Stimulated activated CD8-positive, alpha-beta memory T cell treated with anti-CD3 and anti-CD28 coated beads, Interleukin-12 subunit alpha, Interleukin-12 subunit beta, amount 100 ng/mL, for 1 hour (primary cell): Measurements from ENCODE around the gene RPL10.
A peak's percentile ranks its signal among the peaks of the same experiment; 100 is the strongest.

ENCODE experiments used
- DNase-seq: peaks from one replicate; pipeline ENCODE4 v3.0.0-alpha.2; 2020; ENCODE audit warnings: low read depth

Gene RPL10

GRCh38 chrX:154401045-154401799 is 3.0 kb downstream of the RPL10 start:
- no peak for DNase-seq

- no peak for DNase-seq
Measured at GRCh38 chrX:154401918-154402621, 3.9 kb downstream of the RPL10 start.

GRCh38 chrX:154402622-154403127 is 4.5 kb downstream of the RPL10 start:
- no peak for DNase-seq

GRCh38 chrX:154403192-154403591 is 5.0 kb downstream of the RPL10 start:
- no peak for DNase-seq

GRCh38 chrX:154403858-154404257 is 5.7 kb downstream of the RPL10 start:
- DNase-seq: no peak

GRCh38 chrX:154404625-154405192 is 6.5 kb downstream of the RPL10 start:
- DNase-seq: no peak

GRCh38 chrX:154408659-154409221 is 10.6 kb downstream of the RPL10 start:
- no peak for DNase-seq

GRCh38 chrX:154409222-154409871 is 11.2 kb downstream of the RPL10 start, which contains the start of gene DNASE1L1:
TSS of gene DNASE1L1 (minus strand) at chrX:154409254. CDS start at chrX:154405568, 3,686 bp downstream.
- no peak for DNase-seq

- peak; percentile 23 for DNase-seq
Measured at GRCh38 chrX:154411981-154412340, 13.8 kb downstream of the RPL10 start.

- no peak for DNase-seq
Measured at GRCh38 chrX:154412468-154412867, 14.3 kb downstream of the RPL10 start.

GRCh38 chrX:154413142-154413541 is 15.0 kb downstream of the RPL10 start:
- DNase-seq: no peak

- no peak for DNase-seq
Measured at GRCh38 chrX:154417157-154417556, 19.0 kb downstream of the RPL10 start.

- DNase-seq: no peak
Measured at GRCh38 chrX:154419189-154419588, 21.0 kb downstream of the RPL10 start.

- no peak for DNase-seq
Measured at GRCh38 chrX:154419688-154420401, 21.7 kb downstream of the RPL10 start.

GRCh38 chrX:154420402-154420756 is 22.2 kb downstream of the RPL10 start:
- no peak for DNase-seq

- no peak for DNase-seq
Measured at GRCh38 chrX:154426916-154427770, 29.0 kb downstream of the RPL10 start.

GRCh38 chrX:154428176-154429171 is 30.3 kb downstream of the RPL10 start, which contains the start of gene ATP6AP1:
TSS of gene ATP6AP1 (plus strand) at chrX:154428677. CDS start at chrX:154428693, 16 bp downstream.
- peak; percentile 73 for DNase-seq

GRCh38 chrX:154429711-154430110 is 31.5 kb downstream of the RPL10 start:
- no peak for DNase-seq

GRCh38 chrX:154430479-154430878 is 32.3 kb downstream of the RPL10 start:
- no peak for DNase-seq
